ENCODE results near the gene ZDHHC9. TPM values are rescaled to one million over a fixed set of nuclear protein-coding genes. Genes with fewer than 3 reads are reported as not detected.
"Not testable (repeated sequence)": the region's sequence is repeated elsewhere in the genome, so short reads cannot be mapped to it uniquely, and the experiment has no call there.

The ZDHHC9 gene
- 19.0 TPM for total RNA-seq

- peak; percentile 84 for DNase-seq
Measured at GRCh38 chrX:129843459-129844306, at the start of gene ZDHHC9. Gene ZDHHC9, minus strand, starts transcription at chrX:129843886. Its CDS starts 1,941 bp downstream, at chrX:129841945.

- DNase-seq, result no peak
Measured at GRCh38 chrX:129877401-129877800, 33.7 kb upstream of the ZDHHC9 start.

DNA sequence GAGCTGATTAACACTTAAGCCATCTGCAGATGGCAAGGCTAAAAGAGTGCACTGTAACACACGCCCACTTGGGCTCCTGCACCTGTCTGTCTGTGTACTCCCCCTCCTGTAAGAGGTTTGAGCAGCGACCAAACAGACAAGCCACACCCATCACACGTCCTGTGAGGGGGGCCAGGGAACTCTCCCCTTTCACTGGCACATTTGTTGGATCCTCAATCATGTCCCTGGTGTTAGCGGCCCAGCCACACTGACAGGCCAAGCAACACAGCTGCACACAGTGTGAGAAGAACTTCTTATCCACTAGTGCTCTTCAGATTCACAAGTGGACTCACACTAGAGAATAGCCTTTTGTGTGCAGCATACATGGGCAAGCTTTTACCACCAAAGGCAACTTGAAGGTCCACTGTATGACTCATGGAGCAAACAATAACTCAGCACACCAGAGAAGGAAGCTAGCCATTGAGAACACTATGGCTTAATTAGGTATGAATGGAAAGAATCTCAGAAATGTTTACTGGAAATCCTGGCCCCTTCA, 33.2 kb upstream of the ZDHHC9 start:
- DNase-seq, result no peak

DNA sequence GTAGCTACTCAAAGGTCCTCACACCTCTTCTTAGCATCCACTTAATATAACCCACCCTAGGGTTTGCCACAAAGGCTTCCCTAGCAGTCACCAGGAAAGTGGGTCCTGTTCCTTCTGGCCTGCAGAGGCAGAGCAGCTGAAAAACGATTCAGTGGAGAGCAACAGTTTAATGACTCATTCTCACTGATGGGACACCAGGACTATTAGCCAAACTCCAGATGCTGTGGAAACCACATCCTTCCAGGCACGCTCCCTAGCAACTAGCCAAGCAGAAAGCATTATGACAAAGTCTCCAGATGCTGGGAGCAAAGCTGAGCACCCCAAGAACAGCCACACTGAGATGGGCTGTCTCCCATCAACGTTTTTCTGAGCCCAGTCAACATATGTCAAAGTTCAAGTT, 32.0 kb upstream of the ZDHHC9 start:
- DNase-seq, result no peak

DNA sequence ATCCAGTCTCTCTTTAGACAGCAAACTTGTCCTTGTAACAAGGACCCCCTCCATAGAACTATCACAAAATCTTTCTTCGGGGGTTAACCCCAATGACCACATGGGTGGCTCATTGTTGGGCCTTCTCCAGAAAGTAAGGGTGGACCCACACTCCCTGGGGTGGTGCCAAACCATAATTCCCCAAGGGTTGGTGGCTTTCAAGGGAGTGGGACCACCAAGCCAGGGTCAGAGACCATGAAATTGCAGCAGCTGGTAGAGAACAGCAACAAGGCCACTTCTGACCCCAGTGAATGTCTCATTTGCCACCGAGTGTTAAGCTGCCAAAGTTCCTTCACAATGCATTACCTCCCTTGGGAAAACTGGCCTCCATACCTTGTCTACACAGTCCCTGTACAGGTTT, 28.8 kb upstream of the ZDHHC9 start:
- DNase-seq, result no peak

DNA sequence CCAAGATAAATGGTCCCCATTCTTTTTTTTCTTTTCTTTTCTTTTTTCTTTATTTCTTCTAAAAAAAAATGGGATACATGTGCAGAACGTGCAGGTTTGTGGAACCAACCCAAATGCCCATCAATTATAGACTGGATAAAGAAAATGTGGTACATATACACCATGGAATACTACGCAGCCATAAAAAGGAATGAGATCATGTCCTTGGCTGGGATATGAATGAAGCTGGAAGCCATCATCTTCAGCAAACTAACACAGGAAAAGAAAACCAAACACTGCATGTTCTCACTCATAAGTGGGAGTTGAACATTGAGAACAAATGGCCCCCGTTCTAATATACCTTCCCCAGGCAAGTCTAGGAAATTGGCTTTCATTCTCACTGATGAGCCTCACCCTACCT, 22.6 kb upstream of the ZDHHC9 start:
- DNase-seq, result not testable (repeated sequence)

GRCh38 chrX:129859134-129859533, 15.4 kb upstream of the ZDHHC9 start:
- not testable (repeated sequence) for DNase-seq

GRCh38 chrX:129851825-129852224, 8.1 kb upstream of the ZDHHC9 start:
- DNase-seq, result not testable (repeated sequence)

DNA sequence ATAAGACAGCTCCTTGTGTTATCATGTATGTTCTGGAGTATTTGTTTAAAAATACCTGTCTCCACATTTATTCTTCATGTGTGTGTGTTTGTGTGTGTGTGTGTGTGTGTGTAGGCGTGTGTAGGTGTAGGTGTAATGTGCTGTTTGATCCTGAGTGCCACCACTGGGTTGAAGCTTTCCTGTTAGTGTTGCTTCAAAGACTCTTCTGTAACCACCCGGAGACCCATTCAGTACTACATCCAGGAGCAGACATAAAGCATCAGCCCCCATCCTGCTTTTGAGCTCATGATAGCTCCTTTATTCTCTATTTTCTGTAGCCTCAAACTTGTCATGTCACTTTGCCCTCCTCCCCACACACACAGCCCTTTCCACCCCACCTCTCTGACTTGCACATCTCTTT, 3.0 kb upstream of the ZDHHC9 start:
- DNase-seq, result no peak

DNA sequence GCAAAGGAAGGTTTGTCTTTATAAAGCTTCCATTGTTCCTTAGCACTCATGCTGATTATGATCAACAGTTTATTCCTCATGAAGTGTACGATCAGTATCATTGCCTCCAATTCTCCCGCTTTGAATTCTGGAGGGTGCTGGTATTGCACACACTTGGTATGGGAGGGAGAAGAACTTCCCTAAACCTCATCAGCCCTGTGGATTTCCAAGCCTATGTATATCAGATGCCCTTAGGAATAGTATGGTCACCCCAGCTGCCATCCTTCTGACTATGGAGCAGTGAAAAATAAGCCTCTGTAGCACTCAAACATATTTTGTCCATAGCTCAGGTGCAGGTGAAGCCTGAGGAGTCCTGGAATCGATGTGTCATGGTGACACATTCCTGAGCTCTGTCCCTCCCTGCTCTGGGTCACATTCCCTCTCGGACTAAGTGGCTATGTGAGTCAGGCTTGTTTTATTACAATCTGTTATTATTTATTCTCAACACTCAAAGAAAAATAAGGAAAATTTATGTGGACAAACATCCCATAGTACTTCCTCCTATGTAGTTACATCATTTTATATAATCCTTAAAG, 2.0 kb upstream of the ZDHHC9 start:
- DNase-seq, result no peak

DNA sequence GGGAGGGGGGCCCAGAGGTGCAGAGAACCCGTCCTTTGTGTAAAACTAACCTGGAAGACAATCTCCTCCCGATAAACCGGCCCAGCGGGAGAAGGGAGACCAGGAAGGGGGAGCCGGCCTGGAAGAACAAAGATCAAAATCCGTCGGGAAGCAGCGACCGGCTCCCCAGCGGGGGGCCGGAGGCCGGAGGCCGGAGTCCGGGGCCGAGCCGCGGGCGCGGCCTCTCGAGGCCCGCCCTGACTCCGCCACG, 552 bp downstream of the ZDHHC9 start:
- DNase-seq, result no peak

DNA sequence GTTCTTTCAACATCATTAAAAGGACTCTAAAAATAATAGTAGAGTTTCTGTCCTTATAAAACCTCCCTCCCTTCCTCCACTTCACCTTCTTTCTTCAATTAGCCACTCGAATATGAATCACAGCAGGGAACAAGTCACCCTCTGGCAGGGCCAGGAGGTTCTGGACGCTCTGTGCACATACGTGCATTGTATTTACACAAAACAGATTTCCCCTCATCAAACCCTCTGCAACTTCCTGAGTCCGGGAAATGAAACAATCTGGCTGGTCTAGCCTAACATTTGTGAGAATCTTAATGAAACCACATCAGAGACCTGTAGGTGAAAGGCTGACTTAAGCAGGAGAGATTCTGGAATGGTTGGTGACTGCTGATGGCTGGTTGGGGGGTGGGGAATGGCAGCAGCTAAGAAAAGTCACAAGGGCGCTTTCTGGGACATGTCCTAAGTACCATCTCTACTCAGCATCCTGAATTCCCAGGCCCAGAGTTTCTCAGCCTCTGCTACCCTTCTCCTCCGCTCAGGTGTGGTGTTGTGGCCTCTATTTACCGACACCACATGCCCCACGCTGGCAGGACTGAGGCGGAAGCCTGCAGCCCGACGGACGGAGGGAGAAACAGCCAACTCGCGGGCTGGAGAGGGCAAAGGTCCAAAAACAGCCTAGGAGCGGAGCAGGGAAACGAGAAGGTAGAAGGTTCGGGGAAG, 1.0 kb downstream of the ZDHHC9 start:
- DNase-seq, result no peak

DNA sequence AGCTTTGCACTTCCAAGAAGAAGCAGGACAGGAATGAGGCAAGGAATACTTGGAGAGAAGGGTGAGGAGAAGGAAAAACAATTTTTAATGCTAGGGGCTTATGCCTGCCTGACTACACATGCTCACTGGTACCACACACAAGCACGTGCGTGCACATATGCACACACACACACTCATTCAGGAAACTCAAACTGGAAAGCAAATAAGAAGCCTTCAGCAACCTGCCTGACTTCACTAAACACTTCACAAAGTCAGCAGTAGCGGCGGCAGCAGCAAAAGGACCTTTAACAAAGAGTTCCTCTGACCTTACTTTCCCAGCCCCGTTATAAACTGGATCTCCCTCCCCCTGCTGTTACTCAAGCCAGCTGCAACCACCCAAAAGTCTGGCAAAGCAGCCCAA, 3.3 kb downstream of the ZDHHC9 start:
- DNase-seq, result no peak

GRCh38 chrX:129836827-129837226, 6.9 kb downstream of the ZDHHC9 start:
- no peak for DNase-seq

- no peak for DNase-seq
Measured at GRCh38 chrX:129833153-129833990, 10.3 kb downstream of the ZDHHC9 start.

GRCh38 chrX:129831091-129831885, 12.4 kb downstream of the ZDHHC9 start:
- peak; percentile 53 for DNase-seq

DNA sequence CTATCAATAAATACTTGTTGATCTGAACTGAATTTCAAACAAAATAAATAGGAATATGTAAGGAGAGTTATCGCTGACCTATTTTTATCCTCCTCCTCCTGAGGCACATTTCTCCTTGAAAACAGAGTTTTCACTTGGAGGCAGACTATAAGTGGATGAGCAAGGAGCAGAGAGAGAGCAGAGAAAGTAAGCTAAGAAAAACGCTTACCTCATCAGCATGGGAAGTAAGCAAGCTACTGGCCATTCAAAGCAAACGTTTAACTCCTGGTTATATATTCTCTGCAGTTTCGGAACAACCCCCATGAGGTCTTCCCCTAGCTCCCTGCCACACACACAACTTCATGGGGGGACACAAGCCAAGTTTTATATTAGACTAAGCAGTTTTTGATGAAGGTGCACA, 13.2 kb downstream of the ZDHHC9 start:
- no peak for DNase-seq

DNA sequence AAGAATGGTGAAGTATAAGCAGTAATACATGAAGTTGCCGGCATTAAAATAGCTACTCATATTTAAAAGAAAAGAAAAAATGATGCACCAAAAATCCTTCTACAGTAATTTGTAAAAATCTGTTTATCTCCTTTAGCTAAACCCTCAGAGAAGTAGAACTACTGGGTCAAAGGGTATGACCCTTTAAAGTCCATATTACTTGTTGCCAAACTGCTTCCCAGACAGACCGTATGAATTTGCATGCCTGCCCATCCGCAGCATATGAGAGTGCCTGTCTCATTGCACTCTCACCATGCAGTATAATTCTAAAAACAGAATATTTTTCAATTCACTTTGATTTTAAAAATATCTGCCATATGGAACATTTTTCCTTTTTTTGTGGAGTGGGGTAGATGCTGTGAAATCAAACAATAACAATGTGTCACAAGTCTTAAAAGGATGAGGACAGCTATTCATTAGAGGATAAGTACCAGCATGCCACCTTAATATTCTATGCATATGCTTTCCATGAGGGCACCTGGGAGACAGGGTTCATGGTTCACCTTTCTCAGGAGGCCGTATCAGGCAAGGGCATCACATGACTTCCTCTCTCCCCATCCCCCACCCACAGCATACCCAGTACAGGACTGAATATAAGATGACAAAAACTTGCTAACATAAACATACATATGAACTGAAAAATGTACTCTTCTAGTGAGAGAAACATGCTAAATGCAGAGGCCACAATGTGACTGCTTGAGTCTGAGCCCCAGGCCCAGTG, 17.8 kb downstream of the ZDHHC9 start:
- no peak for DNase-seq

GRCh38 chrX:129824620-129825019, 19.1 kb downstream of the ZDHHC9 start:
- no peak for DNase-seq

- DNase-seq, result no peak
Measured at GRCh38 chrX:129823522-129823921, 20.2 kb downstream of the ZDHHC9 start.

DNA sequence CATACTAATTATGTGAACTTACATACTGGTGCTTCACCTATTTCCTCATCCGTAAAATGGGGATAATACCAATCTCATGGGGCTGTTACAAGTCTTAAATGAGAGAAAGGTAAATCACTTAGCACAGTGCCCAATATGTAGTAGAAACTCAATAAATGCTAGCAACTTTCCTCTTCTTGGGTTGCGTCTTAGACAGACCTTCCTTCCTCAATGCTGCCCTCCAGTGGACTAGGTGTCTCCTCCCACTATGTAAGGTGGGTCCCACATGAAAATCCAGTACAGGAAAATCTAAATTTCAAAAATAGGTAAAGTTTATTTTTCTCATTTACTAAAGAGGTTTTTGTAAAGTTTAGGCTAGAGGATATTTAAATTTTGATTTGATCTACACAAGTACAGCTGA, 20.6 kb downstream of the ZDHHC9 start:
- no peak for DNase-seq

Measured in skin of body (tissue), 2 donors.